ENCODE data around the gene TMEM245. TPM values are rescaled to one million over a fixed set of nuclear protein-coding genes. Genes with fewer than 3 reads are reported as not detected.
A peak's percentile ranks its signal among the peaks of the same experiment; 100 is the strongest.

Gene TMEM245
- total RNA-seq, 2 experiments from 2014 or later: 22.0 to 36.1 TPM

GRCh38 chr9:109149089-109149488, 29.3 kb upstream of the TMEM245 start:
- no peak for TF ChIP-seq EZH2phosphoT487 (IDR thresholded peaks at IDR 0.05; ENCODE audit: borderline replicate concordance, low read depth, low read length)
- TF ChIP-seq, protein P1, sequence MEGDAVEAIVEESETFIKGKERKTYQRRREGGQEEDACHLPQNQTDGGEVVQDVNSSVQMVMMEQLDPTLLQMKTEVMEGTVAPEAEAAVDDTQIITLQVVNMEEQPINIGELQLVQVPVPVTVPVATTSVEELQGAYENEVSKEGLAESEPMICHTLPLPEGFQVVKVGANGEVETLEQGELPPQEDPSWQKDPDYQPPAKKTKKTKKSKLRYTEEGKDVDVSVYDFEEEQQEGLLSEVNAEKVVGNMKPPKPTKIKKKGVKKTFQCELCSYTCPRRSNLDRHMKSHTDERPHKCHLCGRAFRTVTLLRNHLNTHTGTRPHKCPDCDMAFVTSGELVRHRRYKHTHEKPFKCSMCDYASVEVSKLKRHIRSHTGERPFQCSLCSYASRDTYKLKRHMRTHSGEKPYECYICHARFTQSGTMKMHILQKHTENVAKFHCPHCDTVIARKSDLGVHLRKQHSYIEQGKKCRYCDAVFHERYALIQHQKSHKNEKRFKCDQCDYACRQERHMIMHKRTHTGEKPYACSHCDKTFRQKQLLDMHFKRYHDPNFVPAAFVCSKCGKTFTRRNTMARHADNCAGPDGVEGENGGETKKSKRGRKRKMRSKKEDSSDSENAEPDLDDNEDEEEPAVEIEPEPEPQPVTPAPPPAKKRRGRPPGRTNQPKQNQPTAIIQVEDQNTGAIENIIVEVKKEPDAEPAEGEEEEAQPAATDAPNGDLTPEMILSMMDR (conservative IDR thresholded peaks at IDR 0.05; ENCODE audit: low read length): no peak
- peaks cover 12% of the 10 kb centered on the region for H3K9me3 ChIP-seq (ENCODE audit: low read length)
- no peaks in the 10 kb centered on the region for H4K20me1 ChIP-seq (ENCODE audit: insufficient read depth, low read length)
- intact Hi-C loops (cut with micrococcal nuclease; ENCODE audit: unreplicated experiment): no loop called here
- H2AFZ ChIP-seq (ENCODE audit: low read length): no peak overlapping the region
- no peak for DNase-seq (ENCODE audit: low spot score)
- no peak overlapping the region for H3K4me2 ChIP-seq (ENCODE audit: low read length)
- no peaks in the 10 kb centered on the region for H3K4me1 ChIP-seq (ENCODE audit: insufficient read depth, low read length, poor library complexity, severe bottlenecking)
- H3K79me2 ChIP-seq (ENCODE audit: insufficient read depth, low read depth, low read length): no peaks in the 10 kb centered on the region
- POLR2A ChIA-PET: no interaction called here
- CTCF ChIA-PET (ENCODE audit: unreplicated experiment): no interaction called here
- BruUV-seq (replicated peaks): no TSS peak
- no peaks in the 10 kb centered on the region for H3K9me2 ChIP-seq (ENCODE audit: insufficient read depth, low read length)
- no peaks in the 10 kb centered on the region for H3K36me3 ChIP-seq (ENCODE audit: insufficient read depth, low read length)
- no peak overlapping the region for H3K4me3 ChIP-seq (ENCODE audit: low read depth, low read length, poor library complexity, severe bottlenecking)
- no peak overlapping the region for H3K27ac ChIP-seq (ENCODE audit: low read depth, low read length, poor library complexity, severe bottlenecking)

DNA sequence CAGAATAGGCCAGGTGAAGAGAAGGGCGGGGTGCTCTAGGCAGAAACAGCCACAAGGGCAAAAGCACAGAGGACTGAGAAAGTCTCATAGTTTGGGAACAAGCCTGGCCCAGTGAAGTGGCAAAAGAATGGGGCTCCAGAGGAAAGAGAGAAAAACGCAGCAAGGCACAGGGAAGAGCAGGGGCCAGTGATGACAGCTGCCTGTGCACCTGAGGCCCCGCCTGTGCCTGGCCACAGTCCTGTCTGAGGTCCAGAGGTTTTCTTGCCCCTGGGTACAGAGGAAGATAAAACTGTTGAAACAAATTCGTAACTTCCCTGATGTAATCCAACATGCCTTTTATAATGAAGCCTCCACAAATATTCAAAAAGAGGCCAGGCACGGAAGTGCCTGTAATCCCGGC, 25.3 kb upstream of the TMEM245 start:
- Histone ChIP-seq H3K36me3 (ENCODE audit: insufficient read depth, low read length) (no peaks in the 10 kb centered on the region), H3K4me1 (ENCODE audit: insufficient read depth, low read length, poor library complexity, severe bottlenecking) (no peaks in the 10 kb centered on the region), H3K4me3 (ENCODE audit: low read depth, low read length, poor library complexity, severe bottlenecking) (no peak overlapping the region), H3K9me2 (ENCODE audit: insufficient read depth, low read length) (no peaks in the 10 kb centered on the region), H3K27ac (ENCODE audit: low read depth, low read length, poor library complexity, severe bottlenecking) (no peak overlapping the region), H3K9me3 (ENCODE audit: low read length) (no peaks in the 10 kb centered on the region), H2AFZ (ENCODE audit: low read length) (no peak overlapping the region), H3K4me2 (ENCODE audit: low read length) (no peak overlapping the region), H4K20me1 (ENCODE audit: insufficient read depth, low read length) (no peaks in the 10 kb centered on the region), H3K79me2 (ENCODE audit: insufficient read depth, low read depth, low read length) (no peaks in the 10 kb centered on the region)
- TF ChIP-seq, protein P1 (conservative IDR thresholded peaks at IDR 0.05; ENCODE audit: low read length): no peak
- no peak for TF ChIP-seq EZH2phosphoT487 (IDR thresholded peaks at IDR 0.05; ENCODE audit: borderline replicate concordance, low read depth, low read length)
- BruUV-seq (replicated peaks): no TSS peak
- no peak for DNase-seq (ENCODE audit: low spot score)
- POLR2A ChIA-PET: no interaction called here
- CTCF ChIA-PET (ENCODE audit: unreplicated experiment): no interaction called here
- intact Hi-C loops (cut with micrococcal nuclease; ENCODE audit: unreplicated experiment): no loop called here

DNA sequence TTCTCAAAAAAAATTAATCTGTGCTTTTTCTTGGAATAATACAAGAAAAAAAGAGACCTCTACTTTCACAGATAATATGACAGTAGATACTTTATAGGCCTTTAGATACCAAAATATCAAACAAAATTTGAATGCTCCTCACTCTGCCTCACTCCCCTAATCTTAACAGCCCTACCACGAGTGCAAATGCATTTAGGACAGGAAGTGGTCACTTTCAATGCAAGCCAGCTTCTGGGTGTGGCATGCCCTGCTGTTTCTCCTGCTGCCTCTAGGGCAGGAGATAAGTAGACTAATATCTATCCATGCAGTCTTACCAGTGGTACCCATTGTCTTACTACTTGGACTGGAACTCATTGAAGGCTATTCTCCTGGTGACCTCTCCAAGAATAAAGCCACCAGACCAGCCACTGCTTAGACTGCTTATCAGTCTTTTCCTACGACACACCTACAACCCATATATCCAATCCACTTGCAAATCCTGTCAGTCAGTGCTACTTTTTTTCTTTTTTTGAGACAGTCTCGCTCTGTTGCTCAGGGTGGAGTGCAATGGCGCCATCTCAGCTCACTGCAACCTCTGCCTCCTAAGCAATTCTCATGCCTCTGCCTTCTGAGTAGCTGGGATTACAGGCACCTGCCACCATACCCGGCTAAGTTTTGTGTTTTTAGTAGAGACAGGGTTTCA, 24.3 kb upstream of the TMEM245 start:
- Histone ChIP-seq H3K9me2 (ENCODE audit: insufficient read depth, low read length) (no peaks in the 10 kb centered on the region), H3K27ac (ENCODE audit: low read depth, low read length, poor library complexity, severe bottlenecking) (no peak overlapping the region), H3K4me1 (ENCODE audit: insufficient read depth, low read length, poor library complexity, severe bottlenecking) (no peaks in the 10 kb centered on the region), H3K9me3 (ENCODE audit: low read length) (no peaks in the 10 kb centered on the region), H4K20me1 (ENCODE audit: insufficient read depth, low read length) (no peaks in the 10 kb centered on the region), H2AFZ (ENCODE audit: low read length) (no peak overlapping the region), H3K36me3 (ENCODE audit: insufficient read depth, low read length) (no peaks in the 10 kb centered on the region), H3K4me3 (ENCODE audit: low read depth, low read length, poor library complexity, severe bottlenecking) (no peak overlapping the region), H3K79me2 (ENCODE audit: insufficient read depth, low read depth, low read length) (no peaks in the 10 kb centered on the region), H3K4me2 (ENCODE audit: low read length) (no peak overlapping the region)
- ChIA-PET CTCF (ENCODE audit: unreplicated experiment) (no interaction called here), POLR2A (no interaction called here)
- no peak for TF ChIP-seq EZH2phosphoT487 (IDR thresholded peaks at IDR 0.05; ENCODE audit: borderline replicate concordance, low read depth, low read length)
- TF ChIP-seq, protein P1 (conservative IDR thresholded peaks at IDR 0.05; ENCODE audit: low read length): peak; percentile 57
- intact Hi-C loops (cut with micrococcal nuclease; ENCODE audit: unreplicated experiment): no loop called here
- BruUV-seq (replicated peaks): no TSS peak
- peak; percentile 48 for DNase-seq (ENCODE audit: low spot score)

All from OCI-LY7 (cell line).